ENCODE results near the gene CDH9.

CDH9 gene, protein sequence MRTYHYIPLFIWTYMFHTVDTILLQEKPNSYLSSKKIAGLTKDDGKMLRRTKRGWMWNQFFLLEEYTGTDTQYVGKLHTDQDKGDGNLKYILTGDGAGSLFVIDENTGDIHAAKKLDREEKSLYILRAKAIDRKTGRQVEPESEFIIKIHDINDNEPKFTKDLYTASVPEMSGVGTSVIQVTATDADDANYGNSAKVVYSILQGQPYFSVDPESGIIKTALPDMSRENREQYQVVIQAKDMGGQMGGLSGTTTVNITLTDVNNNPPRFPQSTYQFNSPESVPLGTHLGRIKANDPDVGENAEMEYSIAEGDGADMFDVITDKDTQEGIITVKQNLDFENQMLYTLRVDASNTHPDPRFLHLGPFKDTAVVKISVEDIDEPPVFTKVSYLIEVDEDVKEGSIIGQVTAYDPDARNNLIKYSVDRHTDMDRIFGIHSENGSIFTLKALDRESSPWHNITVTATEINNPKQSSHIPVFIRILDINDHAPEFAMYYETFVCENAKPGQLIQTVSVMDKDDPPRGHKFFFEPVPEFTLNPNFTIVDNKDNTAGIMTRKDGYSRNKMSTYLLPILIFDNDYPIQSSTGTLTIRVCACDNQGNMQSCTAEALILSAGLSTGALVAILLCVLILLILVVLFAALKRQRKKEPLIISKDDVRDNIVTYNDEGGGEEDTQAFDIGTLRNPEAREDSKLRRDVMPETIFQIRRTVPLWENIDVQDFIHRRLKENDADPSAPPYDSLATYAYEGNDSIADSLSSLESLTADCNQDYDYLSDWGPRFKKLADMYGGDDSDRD

DNA sequence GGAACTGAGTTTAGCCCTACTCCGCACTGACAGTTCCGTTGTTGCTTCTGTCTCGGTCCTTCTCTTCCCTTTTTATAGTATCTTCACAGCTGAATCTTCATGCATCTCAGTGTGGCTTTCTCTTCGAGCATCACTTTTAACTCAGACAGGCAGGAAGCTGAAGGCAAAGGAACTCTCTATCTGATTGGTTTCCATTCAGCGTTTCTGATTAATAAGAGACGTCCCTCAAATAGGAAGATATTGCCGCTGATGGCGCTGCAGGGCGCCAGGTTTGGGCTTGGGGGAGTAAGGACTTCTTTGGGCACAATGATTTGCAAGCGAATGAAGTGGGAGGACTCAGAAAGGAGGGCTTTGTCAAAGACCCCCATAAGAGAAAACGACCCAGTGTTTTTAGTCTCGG is at the start of gene CDH9:
CDH9 (minus strand) TSS at position 111 of the 400 bp plus-strand sequence. CDS start 50,253 bp downstream, outside the sequence.
- DNase-seq (ENCODE audit: low spot score): no peak

DNA sequence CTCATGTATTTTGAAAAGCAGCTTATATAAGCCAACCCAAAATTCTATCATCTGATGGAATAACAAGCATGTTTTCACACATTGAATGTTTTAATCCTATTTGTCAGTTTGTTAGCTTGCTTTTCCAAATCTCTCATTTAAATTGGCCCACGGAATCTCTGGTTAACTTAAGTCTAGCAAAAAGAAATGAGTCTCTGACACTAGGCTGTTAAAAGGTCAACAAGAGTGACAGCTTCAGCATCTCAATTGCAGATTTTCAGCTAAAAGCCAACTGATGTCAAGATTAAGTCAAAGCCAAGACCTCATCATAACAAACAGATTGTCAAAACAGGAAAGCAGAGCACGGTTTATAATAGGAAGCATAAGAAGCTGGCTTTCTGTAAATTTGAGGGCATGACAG is 49.4 kb upstream of the CDH9 start:
- DNase-seq (ENCODE audit: low spot score): peak; percentile 18

DNA sequence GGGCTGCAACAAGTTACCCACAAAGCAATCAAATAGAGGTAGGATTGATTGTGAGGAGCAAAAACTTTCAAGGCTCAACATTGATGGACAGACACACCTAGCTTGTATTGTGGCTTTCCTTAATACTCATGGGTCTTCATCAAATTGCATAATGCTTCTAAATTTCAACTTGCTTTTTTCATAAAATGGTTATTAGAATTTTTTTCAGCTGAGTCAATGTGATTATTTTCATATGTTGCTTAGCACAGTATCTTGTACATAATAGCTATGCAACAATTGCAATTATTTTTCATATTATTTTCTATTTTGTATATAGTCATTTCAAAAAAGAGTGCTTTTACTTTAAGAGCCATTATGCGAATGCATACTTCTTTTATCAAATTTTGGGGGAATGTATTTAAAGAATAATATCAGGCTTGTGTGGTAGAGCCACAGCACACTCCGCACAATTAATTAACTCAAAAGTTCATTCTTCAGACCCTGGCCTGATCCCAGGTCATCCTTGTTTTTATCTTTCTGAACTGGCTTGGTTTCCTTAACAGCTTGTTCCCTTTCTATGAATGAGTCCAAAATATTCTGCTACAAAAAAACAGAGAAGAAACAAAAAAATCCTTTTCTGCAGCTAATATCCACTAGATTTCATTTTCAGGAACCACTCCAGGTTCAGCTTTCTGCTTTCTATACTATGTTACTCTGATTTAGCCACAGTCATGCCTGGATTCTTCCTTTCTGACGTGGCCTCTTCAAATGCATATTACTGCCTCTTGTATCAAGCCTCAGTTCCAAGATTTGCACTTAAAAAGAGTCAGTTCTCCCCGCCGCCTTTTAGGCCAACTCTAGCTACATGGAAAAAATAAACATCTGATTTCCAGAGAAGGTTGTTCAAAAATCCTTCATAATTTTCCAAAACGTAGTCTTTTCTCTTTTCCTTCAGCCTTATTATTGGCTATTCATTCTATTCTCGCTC is 45.3 kb upstream of the CDH9 start:
- DNase-seq (ENCODE audit: low spot score): peak; percentile 43

- DNase-seq (ENCODE audit: low spot score): no peak
Measured at GRCh38 chr5:27080147-27080546, 41.8 kb upstream of the CDH9 start.

DNA sequence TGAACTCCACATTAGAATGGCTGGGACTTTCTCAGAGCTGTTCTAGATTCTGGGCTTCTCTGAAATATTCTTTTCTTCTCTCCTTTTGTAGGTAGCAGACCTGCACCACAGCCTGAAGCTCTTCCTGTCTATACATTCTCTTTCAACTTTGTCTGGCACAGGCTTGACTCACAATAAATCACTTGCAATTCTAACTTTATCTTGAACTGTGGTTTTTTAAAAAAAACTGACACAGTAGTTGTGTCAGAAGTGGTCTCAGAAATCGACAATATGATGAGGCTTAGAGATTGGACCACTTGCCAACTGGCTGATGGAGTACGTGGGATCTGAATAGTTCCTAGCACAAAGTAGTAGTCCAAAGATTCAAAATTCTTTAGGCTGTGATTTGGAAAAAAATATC is 24.1 kb upstream of the CDH9 start:
- DNase-seq (ENCODE audit: low spot score): no peak

- DNase-seq (ENCODE audit: low spot score): no peak
Measured at GRCh38 chr5:27048510-27048909, 10.1 kb upstream of the CDH9 start.

DNA sequence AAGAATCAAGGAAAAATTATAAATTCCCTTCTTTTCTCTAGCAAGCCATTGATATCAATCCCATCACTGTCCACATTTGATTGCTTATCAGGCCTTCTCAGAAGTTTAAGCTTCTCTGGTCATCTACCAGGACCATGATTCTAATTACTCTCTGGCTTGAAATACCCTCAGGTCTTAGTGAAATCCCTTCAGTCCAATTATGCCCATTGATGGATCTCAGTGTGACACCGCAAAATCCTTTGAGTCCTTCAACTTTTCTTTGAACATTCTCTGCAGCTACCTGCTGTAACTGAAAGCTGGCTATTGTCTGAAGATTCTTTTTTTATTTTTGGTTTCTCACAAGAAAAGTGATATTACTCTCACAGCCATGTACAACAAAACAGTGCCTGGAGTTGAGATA is 3.0 kb upstream of the CDH9 start:
- DNase-seq (ENCODE audit: low spot score): no peak

- no peak for DNase-seq (ENCODE audit: low spot score)
Measured at GRCh38 chr5:27034565-27034964, 3.8 kb downstream of the CDH9 start.

- DNase-seq (ENCODE audit: low spot score): no peak
Measured at GRCh38 chr5:27026801-27027200, 11.6 kb downstream of the CDH9 start.

DNA sequence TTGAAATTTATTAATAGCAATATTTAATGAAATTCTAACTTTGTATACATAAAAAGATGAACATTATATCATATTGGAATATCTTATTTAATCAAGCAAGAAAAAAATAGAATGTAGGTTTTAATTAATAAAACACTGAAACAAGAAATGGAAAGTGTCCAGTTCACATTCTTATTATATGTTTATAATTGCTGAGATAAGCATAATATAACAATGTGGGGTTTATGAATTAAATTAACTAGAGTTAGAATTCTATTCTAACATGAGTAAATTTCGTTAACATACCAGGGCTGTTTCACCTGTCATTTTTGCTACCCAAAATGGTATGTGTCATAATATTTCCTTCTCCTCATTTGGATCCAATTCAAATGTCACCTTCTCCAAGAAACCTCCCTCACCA is 12.3 kb downstream of the CDH9 start:
- no peak for DNase-seq (ENCODE audit: low spot score)

- DNase-seq (ENCODE audit: low spot score): no peak
Measured at GRCh38 chr5:27021471-27021870, 16.9 kb downstream of the CDH9 start.

GRCh38 chr5:27020973-27021372 is 17.4 kb downstream of the CDH9 start:
- DNase-seq (ENCODE audit: low spot score): peak; percentile 20

- no peak for DNase-seq (ENCODE audit: low spot score)
Measured at GRCh38 chr5:27015758-27016157, 22.6 kb downstream of the CDH9 start.

GRCh38 chr5:27011274-27011673 is 27.1 kb downstream of the CDH9 start:
- DNase-seq (ENCODE audit: low spot score): no peak

GRCh38 chr5:27010646-27011045 is 27.7 kb downstream of the CDH9 start:
- no peak for DNase-seq (ENCODE audit: low spot score)

DNA sequence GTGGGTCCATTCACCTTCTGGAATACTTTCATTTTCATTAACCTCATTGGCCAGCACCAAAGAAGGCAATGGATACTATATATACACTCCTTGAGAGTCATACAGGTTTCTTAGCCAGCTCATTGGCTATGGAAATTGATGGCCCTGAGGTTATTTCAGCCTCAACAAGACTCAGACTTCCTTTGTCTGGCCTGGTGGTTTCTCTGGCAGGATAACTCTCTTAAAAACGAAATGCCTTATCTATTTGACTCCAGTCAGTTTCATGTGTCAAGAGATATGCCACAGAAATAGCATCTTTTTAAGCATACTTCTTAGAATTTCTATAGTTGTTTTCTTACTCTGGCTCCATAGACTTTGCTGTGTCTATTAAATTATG is 28.9 kb downstream of the CDH9 start:
- DNase-seq (ENCODE audit: low spot score): no peak

DNA sequence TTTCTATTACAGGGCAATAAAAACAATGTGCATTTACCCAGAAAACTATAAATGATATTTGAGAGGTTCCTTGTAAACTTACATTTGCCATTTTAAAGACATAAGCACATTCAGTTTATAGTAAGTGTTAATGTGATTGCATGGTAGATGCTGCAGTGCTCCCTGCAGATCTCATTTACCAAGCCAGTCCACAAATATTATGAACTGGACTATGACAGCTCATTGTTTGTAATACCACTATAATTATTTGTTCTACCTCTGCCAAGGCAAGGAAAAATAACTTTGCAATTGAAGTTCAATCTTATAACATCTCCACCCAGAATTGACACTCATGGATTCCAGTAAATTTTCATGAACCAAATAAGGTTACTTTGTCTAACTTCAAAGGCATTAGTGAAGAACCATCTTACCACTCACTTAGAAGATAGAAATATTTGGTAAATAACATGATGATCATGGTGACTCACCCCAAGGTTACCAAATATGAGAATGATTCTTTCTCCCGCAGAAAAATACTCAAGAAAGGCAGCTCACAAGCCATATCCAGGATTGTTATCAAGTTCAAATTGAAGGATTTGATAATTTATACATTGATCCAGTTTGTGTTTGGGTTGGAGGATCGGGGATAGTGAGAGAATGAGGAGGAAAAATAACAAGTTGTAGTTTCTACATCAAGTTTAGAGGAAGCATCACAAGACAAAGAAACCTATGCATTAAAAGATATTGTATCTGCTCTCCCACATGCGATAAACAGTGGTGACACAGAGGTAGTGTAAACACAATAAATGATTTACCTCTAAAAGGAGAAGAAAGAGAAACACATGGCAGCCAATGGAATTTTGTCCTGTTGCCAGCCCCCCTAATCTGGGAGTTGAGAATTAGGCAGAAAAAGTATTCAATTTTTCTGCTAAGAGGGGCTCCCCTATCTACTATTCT is 29.5 kb downstream of the CDH9 start:
- DNase-seq (ENCODE audit: low spot score): no peak

DNA sequence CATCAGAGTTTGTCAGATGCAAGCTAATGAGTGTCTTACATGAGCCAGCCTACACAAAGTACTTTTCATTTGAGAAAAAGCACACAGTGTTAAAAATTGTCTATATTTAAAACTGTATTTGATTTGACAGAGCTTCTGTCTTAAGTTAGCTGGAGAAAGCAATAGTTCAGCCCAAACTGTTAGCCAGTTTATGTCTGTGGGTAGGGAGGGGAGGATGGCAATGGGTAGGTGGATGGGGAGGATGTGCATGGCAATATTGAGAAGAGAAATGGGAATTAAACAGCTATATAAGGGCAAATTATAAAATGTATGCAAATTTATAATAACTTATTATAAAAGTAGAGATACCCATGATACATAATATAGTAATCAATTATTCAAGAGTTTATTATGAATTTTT is 31.3 kb downstream of the CDH9 start:
- DNase-seq (ENCODE audit: low spot score): no peak

GRCh38 chr5:26986985-26987384 is 51.4 kb downstream of the CDH9 start:
- DNase-seq (ENCODE audit: low spot score): no peak

DNA sequence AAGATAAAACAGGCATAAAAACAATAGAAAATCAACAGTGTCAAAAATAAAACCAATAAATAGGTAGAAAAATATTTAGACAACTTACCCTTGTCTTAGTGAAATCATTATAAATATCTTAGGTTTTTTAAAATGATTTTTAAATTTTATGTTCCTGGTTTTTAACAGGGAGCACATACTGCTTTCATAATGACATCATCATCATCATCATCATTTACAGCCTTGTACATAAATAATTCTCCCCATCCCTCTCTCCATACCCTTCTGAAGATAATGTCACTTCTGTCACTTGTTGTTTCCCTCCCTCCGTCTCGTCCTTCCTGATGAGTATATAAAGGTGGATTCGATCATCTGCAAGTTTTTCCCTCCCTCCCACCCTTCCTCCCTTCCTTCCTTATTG is 56.6 kb downstream of the CDH9 start:
- DNase-seq (ENCODE audit: low spot score): no peak

DNA sequence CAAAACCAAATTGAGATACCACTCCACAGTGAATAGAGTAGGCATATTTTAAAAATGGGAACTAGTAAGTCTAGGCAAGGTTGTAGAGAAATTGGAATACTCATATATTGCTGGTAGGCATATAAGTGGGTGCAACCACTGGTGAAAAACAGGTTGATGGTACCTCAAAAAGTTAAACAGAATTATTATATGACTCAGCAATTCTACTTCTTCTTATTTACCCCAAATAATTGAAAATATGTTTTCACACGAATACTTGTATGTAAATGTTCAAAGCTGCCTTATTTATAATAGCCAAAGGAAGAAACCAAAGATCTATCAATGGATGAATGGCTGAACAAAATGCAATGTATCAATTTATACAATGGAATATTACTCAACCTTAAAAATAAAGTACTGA is 79.1 kb downstream of the CDH9 start:
- no peak for DNase-seq (ENCODE audit: low spot score)

Measured in cerebellar cortex (tissue), 1 donor.